GM04503 (cell line): ENCODE data around the gene SPSB4.

Experiments used
- DNase-seq: peaks from one replicate; pipeline ENCODE4 v3.0.0-alpha.2; 2012; ENCODE audit warnings: low read depth

Gene SPSB4

GRCh38 chr3:141152801-141153678, 101.9 kb downstream of the SPSB4 start:
- no peak for DNase-seq

- DNase-seq = no peak
Observed at GRCh38 chr3:141153679-141153966, 102.5 kb downstream of the SPSB4 start.

GRCh38 chr3:141164852-141165251, 113.7 kb downstream of the SPSB4 start:
- no peak for DNase-seq

GRCh38 chr3:141167681-141168080, 116.5 kb downstream of the SPSB4 start:
- DNase-seq = no peak

GRCh38 chr3:141170678-141171295, 119.6 kb downstream of the SPSB4 start:
- no peak for DNase-seq

- no peak for DNase-seq
Observed at GRCh38 chr3:141174674-141175073, 123.5 kb downstream of the SPSB4 start.

GRCh38 chr3:141176775-141177174, 125.6 kb downstream of the SPSB4 start:
- no peak for DNase-seq

- no peak for DNase-seq
Observed at GRCh38 chr3:141178026-141178425, 126.9 kb downstream of the SPSB4 start.

GRCh38 chr3:141178551-141178950, 127.4 kb downstream of the SPSB4 start:
- no peak for DNase-seq

GRCh38 chr3:141179983-141180382, 128.8 kb downstream of the SPSB4 start:
- DNase-seq = no peak

- no peak for DNase-seq
Observed at GRCh38 chr3:141181196-141181595, 130.0 kb downstream of the SPSB4 start.

GRCh38 chr3:141181819-141182218, 130.7 kb downstream of the SPSB4 start:
- no peak for DNase-seq

GRCh38 chr3:141183606-141184005, 132.5 kb downstream of the SPSB4 start:
- DNase-seq = no peak

GRCh38 chr3:141184430-141184829, 133.3 kb downstream of the SPSB4 start:
- no peak for DNase-seq

- peak; percentile 5 for DNase-seq
Observed at GRCh38 chr3:141191097-141191749, 140.1 kb downstream of the SPSB4 start.

- DNase-seq = peak; percentile 59
Observed at GRCh38 chr3:141192345-141192744, 141.2 kb downstream of the SPSB4 start.

- no peak for DNase-seq
Observed at GRCh38 chr3:141193066-141193830, 142.1 kb downstream of the SPSB4 start.
